GM12875 (cell line): ENCODE measurements around the gene ERGIC1.

Experiments used
- H3K4me3 ChIP-seq: one replicate; pipeline ENCODE4 v1.5.1; 2011; ENCODE audit warnings: low read depth, low read length, control low read depth
- TF ChIP-seq, protein P1 (sequence below): IDR thresholded peaks from 2 replicates; pipeline ENCODE4 v1.5.1; 2011; ENCODE audit warnings: low read depth, mild to moderate bottlenecking, control low read depth, inconsistent platforms, low read length, moderate library complexity, borderline replicate concordance; ENCODE audit not compliant: insufficient read depth

Gene ERGIC1

DNA sequence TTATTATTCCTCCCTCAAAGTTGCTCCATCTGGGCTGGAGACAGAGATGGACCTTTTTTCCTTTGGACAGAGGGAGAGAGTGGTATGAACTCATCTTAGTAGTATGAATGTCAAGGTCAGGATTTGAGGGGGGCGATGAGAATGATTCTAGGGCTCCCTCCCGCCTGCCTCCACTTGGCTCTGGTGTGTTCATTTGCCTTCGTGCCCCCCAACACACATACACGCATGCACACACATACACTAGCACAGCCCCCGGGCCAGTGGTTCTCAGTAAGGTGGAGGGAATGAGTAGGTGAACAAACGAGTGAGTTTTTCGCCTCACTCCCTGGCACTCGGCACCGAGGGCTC lies 44.5 kb downstream of the ERGIC1 start:
- TF ChIP-seq, protein P1, sequence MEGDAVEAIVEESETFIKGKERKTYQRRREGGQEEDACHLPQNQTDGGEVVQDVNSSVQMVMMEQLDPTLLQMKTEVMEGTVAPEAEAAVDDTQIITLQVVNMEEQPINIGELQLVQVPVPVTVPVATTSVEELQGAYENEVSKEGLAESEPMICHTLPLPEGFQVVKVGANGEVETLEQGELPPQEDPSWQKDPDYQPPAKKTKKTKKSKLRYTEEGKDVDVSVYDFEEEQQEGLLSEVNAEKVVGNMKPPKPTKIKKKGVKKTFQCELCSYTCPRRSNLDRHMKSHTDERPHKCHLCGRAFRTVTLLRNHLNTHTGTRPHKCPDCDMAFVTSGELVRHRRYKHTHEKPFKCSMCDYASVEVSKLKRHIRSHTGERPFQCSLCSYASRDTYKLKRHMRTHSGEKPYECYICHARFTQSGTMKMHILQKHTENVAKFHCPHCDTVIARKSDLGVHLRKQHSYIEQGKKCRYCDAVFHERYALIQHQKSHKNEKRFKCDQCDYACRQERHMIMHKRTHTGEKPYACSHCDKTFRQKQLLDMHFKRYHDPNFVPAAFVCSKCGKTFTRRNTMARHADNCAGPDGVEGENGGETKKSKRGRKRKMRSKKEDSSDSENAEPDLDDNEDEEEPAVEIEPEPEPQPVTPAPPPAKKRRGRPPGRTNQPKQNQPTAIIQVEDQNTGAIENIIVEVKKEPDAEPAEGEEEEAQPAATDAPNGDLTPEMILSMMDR, result no peak
- H3K4me3 ChIP-seq, result no peak overlapping the region

GRCh38 chr5:172878933-172879752 lies 45.1 kb downstream of the ERGIC1 start:
- TF ChIP-seq, protein P1, result no peak
- no peak overlapping the region for H3K4me3 ChIP-seq

- no peak overlapping the region for H3K4me3 ChIP-seq
- TF ChIP-seq, protein P1, result no peak
Measured at GRCh38 chr5:172881691-172882370, 47.8 kb downstream of the ERGIC1 start.

GRCh38 chr5:172883066-172883465 lies 49.0 kb downstream of the ERGIC1 start:
- TF ChIP-seq, protein P1, result no peak
- H3K4me3 ChIP-seq, result no peak overlapping the region

GRCh38 chr5:172885597-172886340 lies 51.7 kb downstream of the ERGIC1 start:
- H3K4me3 ChIP-seq, result no peak overlapping the region
- TF ChIP-seq, protein P1, result no peak

- TF ChIP-seq, protein P1, result no peak
Measured at GRCh38 chr5:172886476-172886875, 52.4 kb downstream of the ERGIC1 start.

GRCh38 chr5:172886974-172887501 lies 53.0 kb downstream of the ERGIC1 start:
- TF ChIP-seq, protein P1, result no peak
- H3K4me3 ChIP-seq, result no peak overlapping the region

More at GRCh38 chr5:172886476-172886875, 52.4 kb downstream of the ERGIC1 start:
- no peak overlapping the region for H3K4me3 ChIP-seq
